HG02884 (cell line): ENCODE results near the gene FBN3.
"Not testable (repeated sequence)": the region's sequence is repeated elsewhere in the genome, so short reads cannot be mapped to it uniquely, and the experiment has no call there.

Source experiments
- ATAC-seq: cut with Tn5 transposase; IDR thresholded peaks from one replicate; pipeline ENCODE4 v1.9.1; 2021; ENCODE audit warnings: mild to moderate bottlenecking, moderate library complexity; ENCODE audit not compliant: unreplicated experiment

The FBN3 gene

GRCh38 chr19:8064911-8065874, 84.2 kb downstream of the FBN3 start:
- no peak for ATAC-seq

- ATAC-seq, result no peak
Measured at GRCh38 chr19:8057545-8058270, 91.7 kb downstream of the FBN3 start.

DNA sequence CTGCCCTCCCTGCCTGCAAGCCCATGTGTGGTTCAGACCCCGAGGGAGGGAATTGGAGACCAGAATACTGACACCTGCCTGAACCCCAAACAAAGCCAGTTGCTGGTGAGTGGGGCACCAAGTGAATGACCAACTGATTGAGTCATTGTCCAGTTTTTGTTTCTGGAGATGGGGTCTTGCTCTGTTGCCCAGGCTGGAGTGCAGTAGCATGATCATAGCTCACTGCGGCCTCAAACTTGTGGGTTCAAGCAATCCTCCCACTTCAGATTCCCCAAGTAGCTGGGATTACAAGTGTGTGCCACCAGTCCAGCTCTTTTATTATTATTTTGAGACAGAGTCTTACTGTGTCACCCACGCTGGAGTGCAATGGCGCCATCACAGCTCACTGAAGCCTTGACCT, 92.9 kb downstream of the FBN3 start:
- no peak for ATAC-seq

- no peak for ATAC-seq
Measured at GRCh38 chr19:8054169-8054568, 95.2 kb downstream of the FBN3 start.

- no peak for ATAC-seq
Measured at GRCh38 chr19:8052464-8052859, 96.9 kb downstream of the FBN3 start, which contains the start of gene CCL25. Gene CCL25 (plus strand): TSS chr19:8052760. CDS start chr19:8053050, 290 bp downstream.

DNA sequence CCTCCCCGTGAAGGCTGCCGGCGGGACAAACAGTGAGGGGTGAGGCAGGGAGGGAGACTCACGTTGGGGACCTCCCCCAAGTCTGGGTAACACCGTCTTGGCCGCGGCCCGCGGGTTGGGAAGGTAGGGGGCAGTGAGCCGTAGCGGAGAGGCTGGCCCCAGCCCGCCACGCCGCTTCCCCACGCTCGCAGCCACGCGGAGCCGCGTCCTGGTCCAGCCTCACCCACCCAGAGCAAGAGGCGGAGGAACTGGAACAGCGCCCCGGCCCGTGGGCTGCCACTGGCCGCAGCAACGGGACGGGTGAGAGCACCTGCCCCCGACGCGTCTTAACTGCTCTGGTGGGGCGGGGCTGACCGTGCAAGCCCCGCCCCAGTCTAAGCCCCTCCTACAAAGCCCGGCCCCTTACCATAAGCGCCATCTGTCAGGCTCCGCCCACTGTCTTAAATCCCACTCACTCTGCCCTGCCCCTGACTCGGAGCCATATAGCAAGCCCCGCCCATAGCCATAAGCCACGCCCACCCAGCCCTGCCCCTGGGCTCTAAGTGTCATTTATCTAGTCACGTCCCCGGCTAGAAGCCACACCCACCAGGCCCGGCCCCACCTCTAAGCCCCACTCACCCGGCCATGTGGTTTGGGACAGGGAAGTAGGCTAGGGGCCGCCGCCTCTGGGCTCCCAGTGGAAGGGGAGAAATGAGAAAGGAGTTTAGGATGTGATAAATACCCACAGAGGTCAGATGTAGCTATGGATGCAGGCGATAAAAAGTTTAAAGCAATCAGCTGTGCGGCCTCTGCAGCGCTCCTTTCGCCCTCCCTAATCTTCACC, 98.9 kb downstream of the FBN3 start:
- ATAC-seq, result peak; percentile 75

- ATAC-seq, result no peak
Measured at GRCh38 chr19:8046569-8047165, 102.7 kb downstream of the FBN3 start.

DNA sequence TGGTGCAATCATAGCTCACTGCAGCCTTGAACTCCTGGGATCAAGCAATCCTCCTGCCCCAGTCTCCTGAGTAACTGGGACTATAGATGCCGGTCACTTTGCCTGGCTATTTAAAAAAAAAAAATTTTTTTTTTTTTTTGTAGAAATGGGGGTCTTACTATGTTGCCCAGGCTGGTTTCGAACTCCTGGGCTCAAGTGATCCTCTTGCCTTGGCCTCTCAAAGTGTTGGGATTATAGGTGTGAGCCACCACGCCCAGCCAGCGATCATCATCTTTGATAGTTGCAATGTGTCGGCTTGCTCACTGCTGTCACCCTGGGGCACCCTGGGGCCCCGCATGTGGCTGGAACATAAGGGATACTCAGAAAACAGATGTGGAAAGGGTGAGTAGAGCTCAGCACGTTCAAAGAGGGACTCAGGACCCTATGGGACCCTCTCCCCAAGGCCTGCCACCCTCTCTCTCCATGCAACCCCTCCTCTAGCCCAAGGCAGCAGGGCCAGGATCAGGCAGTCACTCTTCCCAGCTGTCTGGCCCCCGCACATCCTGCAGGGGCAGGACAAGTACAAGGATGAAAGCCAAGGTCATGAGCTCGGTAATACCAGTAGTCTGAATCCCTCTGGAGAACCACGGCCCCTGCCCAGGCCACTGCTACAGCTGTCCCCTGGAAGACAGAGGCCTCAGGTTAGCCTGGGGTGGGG, 103.4 kb downstream of the FBN3 start:
- no peak for ATAC-seq

DNA sequence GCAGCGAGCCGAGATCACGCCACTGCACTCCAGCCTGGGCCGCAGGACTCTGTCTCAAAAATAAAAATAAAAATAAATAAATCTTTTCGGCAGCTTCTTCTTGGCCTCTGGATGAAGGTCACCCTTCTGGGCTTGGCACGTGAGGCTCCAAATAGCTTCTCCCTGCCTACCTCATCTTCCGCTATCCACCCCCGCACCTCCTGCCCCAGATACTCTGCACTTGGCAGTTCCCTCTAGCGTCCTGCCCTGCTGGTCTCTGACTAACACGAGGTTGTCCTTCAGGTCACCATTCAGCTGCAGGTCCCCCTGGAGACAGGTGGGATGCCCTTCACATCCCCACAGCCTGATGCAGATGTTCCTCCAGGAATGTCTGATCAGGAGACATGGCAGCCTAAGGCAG, 105.4 kb downstream of the FBN3 start:
- no peak for ATAC-seq

DNA sequence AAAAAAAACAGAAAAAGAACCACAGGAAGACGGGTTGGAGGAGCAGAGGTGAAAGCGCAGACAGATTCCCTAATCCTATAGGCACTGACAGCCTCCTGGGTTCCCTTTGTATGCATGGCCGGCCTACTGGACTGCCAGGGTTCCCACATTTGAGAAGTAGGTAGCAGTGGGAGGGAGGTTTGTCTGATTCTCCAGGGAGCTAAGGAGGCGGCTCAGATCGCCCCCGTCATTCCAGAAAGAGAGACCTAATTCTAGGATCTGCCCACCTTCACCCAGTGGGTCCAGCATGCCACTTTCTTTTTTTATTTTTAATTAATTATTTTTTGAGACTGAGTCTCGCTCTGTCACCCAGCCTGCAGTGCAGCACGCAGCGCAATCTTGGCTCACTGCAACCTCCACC, 106.5 kb downstream of the FBN3 start:
- ATAC-seq, result no peak

DNA sequence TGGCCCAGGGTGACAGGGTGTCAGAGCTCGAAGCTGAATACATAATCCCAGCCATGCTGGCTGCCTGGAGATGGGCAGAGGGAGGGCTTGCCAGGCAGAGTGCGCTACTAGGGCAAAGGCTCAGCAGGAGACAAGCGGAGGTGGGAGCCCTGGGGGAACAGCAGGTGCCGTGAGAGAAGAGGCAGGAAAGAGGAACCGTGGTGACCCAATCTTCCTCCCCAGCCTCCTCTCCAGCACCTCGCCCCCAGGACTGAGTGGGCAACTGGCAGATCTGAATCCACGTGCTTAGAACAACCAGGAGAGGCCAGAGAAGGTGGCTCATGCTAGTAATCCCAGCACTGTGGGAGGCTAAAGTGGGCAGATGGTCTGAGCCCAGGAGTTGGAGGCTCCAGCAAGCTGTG, 107.9 kb downstream of the FBN3 start:
- ATAC-seq, result no peak

DNA sequence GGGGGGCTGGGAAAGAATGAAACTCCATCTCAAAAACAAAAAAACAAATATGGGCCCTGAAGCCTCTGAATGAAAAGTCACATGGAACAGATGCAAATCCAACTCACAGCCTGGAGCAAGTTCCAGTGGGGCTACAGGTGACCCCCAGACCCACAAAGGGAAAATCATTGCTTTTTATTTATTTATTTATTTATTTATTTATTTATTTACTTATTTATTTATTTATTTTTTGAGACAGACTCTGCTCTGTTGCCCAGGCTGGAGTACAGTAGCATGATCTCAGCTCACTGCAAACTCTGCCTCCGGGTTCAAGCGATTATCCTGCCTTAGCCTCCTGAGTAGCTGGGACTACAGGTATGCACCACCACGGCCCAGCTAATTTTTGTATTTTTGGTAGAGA, 110.2 kb downstream of the FBN3 start:
- ATAC-seq, result no peak

DNA sequence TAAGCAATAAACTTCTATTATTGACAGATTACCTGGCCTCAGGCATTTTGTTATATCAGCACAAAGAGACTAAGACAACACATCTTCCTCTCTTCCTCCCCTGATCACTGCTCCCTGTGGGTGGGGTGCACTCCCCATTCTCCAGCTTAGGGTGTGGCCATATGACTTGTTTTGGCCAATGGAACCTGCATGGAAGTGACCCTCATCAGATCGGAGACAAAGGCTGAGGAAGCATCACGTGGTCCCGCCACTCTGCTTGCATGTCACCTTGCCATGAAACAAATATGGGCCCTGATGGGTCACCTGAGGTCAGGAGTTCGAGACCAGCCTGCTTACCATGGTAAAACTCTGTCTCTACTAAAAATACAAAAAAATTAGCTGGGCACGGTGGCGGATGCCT, 110.6 kb downstream of the FBN3 start:
- no peak for ATAC-seq

- ATAC-seq, result no peak
Measured at GRCh38 chr19:8036434-8037099, 112.8 kb downstream of the FBN3 start.

- ATAC-seq, result no peak
Measured at GRCh38 chr19:8034178-8034525, 115.2 kb downstream of the FBN3 start.

DNA sequence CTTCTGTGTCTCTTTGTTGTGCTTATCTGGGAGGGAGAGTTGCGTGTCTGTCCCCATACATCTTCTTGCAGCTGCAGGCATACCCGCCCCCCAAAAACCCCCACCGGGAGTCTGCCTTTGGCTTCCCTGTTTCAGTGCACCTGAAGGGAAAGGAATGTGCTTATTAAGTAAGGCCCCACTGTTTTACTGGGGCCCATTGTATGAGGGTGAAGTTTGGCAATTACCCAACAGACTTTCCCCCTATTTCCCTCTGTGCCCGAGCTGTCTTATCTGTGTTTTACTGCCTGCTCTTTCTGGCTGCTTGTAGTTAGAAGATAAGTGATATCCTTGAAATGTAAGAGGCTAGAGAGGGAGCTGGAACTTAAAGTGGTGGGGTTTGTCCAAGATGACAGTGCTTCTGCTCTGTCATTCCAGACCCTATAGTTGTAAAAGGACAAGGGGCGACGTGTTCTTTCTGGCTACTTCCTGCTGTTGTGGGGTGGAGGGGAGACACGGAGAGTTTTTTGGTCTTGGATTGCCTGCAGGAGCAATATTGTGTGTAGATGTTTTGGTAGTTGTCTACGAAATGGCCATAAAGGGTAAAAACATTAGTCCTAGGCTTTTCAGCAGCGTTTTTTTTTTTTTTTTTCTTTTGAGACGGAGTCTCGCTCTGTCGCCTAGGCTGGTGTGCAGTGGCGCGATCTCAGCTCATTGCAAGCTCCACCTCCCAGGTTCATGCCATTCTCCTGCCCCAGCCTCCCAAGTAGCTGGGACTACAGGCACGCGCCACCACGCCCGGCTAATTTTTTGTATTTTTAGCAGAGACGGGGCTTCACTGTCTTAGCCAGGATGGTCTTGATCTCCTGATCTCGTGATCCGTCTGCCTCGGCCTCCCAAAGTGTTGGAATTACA, 115.9 kb downstream of the FBN3 start:
- ATAC-seq, result not testable (repeated sequence)

DNA sequence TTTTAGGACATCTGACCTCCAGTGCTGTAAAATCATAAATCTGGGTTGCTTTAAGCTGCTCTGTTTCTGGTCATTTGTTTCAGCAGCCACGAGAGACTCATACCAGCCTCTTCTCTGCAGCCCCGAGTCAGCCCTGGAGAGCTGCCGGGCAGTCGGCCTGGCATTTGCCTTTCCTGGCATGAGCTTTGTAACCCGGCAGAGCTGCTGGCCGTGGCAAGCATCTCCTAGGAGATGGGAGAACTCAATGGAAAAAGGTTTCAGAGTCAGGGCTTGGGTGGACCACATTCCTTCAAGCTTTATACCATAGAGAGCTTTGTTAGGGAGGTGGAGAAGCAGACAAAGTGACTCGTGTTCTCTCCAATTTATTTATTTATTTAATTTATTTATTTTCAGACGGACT, 118.4 kb downstream of the FBN3 start:
- no peak for ATAC-seq

GRCh38 chr19:8028951-8029491, 120.4 kb downstream of the FBN3 start:
- no peak for ATAC-seq
